SHP77 (cell line): ENCODE data around the gene PABPC4L.

Experiments used
- DNase-seq, 2 experiments: peaks; one replicate each; lab custom pipeline; 2025; lab: John Stamatoyannopoulos, UW

Gene PABPC4L

DNA sequence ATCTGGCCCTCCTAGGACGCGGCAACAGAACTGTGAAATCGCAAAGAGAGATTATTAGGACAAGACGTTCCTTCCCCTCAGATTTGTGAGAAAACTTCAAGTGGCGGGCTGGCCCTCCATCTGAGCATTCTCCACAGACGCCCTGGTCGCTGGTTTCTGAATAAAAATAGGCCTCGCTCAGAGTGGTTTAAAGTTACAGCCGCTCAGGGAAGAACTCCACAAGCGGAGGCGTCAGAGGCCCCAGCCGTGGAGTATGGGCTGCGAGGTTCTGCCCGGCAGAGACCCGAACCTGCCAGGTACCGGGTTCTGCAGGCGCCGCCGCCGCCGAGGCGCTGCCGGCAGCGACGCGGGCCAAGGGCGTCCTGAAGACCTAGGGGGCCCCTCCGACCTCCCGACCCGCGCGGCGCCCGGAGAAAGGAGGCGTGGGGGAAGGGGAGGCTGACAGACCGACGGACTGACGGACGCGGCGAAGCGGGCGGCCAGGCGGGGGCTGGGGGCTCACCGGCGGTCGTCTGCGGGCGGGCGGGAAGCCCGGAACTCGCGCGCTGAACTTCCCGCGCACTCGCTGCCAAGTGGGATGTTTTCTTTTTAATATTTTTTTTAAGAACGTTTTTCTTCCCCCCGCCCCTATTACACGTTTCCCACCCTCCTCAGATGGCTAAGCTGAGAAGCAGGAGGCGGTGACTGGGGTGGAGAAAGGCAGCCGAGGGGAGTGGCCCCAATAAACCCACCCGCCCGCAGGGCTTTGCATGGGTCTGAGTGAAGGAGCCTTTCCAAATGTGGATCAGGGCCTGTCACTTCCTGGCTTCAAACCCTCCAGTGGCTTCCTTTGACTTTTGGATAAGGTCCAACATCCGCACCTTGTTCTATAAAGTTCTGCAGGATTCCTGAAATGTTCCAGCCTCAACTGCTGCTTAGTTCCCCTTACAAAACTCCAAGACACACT lies at the start of gene PABPC4L:
PABPC4L (minus strand) TSS at position 574 of the 946 bp plus-strand sequence. CDS start 770 bp downstream, outside the sequence.
- DNase-seq: no peak

DNA sequence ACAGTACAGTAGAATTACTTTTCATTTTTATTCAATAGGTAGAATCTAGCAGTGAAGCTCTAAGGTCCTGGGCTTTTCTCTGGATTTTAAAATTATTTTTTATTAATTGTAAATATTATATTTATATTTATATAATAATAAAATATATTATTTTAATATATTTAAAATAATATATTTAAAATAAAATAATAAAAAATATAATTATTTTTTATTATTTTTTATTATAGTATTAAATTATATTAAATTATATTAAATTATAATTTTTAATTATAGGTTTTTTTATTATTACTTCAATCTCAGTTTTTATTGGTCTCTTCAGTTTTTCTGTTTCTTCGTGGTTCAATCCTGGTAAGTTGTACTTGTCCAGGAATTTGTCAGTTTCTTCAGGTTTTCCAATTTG lies 49.7 kb upstream of the PABPC4L start:
- no peak for DNase-seq

DNA sequence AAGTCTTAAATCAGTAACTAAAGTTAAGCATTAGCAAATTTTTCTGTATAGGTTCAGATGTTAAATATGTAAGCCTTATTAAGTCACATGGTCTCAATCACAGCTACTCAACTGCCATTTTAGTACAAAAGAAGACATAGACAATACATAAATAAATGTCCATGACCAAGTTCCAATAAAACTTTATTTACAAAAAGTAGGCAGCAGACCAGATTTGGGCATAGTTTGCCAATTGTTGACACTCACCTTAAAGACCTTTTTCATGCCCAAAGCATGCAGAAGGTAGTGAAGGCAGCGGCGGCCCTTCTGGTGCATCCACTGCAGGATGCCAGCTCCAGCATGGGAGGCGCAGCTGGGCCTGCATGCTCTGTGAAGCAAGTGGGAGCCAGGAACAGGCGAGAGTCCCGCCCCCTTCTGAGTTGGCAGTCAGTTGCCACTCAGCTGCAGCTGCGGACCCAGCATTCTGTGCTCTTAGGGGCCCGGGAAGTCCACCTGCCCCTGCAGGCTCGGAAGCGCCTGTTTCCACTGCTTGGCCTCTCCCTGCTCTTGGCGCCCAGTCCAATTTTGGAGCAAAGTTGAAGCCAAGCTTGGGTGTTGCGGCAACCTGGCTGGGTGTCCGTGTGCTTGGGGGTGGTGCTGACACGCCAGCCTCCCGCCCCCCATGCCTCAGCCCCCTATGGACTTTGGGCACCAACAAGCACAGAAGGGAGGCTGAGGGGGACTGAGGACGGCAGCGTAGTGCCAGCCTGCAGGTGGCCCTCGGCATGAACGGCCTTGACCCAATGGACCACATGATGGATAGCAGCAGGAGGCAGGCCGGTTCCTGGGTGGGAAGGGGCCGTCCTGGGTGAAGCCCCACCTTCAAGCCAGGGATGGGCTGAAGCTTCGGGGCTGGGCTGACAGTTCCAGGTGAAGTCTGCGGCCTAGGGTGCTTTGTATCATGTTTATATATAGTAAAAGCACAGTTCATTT lies 42.4 kb upstream of the PABPC4L start:
- DNase-seq: no peak

GRCh38 chr4:134219043-134219442 lies 17.5 kb upstream of the PABPC4L start:
- DNase-seq: no peak

DNA sequence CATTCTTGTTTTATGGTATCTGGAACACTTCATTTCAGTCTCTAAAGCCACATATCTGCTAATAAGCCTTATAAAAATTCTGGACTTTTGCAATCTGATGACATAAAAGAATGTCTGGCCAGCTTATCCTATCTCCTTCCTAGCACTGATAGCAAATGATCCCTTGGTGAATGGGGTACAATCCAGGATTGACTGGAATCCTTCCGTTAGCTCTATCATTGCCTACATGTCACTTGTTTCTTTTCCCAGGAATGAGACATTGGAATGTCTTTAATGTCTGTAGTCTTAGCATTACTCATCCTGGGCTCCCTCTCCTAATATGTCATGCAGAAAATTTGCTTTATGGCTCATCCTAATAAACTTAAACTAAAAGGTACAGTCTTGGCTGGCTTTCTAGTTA lies 14.8 kb upstream of the PABPC4L start:
- DNase-seq: no peak

DNA sequence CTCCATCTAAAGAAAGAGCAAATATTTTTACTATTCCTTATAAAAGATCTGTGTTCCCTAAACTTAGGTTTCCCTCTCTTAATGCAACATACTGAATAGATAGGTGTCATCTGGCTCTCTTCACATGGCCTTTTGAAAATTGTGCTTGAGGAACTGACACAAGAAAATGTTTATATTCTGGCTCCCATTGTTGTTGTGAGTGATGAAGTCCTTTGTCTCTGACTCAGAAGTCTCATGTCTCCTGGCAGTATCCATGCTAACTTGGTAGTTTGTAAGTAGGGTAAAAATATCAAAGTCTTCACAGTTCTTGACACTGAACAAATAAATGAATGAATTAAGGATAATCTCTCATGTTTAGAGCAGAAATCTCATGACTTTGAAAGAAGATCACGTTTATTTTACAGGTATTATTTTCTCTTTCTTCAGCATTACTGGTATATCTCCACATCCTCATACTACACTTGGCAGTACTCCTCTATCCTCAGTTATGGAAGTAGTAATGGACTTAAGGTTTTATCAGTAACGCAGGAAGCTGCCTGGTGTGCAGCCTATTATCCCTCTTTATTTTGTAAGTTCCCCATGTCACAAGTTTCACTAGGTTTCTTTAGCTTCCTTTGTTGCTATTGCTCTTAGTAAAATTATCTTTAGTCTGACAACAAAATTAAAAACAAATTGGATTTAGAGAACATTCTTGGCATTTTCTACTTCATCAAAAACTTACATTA lies 14.2 kb upstream of the PABPC4L start:
- DNase-seq: no peak

DNA sequence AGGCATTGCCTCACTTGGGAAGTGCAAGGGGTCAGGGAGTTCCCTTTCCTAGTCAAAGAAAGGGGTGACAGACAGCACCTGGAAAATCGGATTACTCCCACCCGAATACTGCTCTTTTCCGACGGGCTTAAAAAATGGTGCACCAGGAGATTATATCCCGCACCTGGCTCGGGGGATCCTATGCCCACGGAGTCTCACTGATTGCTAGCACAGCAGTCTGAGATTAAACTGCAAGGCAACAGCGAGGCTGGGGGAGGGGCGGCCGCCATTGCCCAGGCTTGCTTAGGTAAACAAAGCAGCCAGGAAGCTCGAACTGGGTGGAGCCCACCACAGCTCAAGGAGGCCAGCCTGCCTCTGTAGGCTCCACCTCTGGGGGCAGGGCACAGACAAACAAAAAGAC lies 6.4 kb upstream of the PABPC4L start:
- DNase-seq: peak in 1 of 2 experiments; percentile 0

DNA sequence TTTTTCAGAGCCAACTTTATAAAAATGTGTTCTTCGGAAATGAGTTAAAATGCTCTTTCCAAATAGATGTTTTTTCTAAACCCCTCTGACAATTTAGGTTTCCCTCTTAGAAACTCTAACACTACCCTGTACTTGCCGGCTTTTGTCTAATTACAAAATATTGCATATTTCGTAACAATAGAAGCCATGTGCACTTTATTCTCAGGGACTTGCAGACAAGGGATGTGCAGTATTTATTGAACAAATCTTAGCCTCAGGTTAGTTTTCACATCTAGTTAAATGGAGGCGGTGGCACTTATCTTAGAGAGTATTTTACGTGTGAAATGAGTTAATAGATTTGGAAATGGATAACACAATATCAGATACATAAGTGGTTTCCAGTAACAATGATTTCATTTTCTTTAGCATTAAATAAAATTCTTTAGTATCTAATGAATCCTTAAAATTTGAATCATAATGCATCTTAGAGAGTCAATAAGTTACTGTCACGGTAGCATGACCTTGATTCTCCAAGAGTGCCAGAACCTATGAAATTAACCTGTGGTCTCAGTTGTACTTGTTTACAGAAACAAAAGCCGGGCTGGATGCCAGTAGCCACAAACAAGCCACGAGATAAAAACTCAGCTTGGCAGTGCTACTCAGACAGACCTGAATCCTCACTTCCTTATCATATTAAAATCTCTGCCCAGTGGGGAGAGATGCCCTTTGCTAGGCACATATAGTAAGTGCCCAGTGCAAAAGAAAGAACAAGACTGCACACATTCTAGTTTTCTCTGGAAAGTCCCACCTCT lies 772 bp upstream of the PABPC4L start:
- no peak for DNase-seq

- no peak for DNase-seq
Observed at GRCh38 chr4:134200811-134201215, 776 bp downstream of the PABPC4L start.

- DNase-seq: no peak
Observed at GRCh38 chr4:134189949-134190348, 11.6 kb downstream of the PABPC4L start.

GRCh38 chr4:134189480-134189879 lies 12.1 kb downstream of the PABPC4L start:
- DNase-seq: no peak

DNA sequence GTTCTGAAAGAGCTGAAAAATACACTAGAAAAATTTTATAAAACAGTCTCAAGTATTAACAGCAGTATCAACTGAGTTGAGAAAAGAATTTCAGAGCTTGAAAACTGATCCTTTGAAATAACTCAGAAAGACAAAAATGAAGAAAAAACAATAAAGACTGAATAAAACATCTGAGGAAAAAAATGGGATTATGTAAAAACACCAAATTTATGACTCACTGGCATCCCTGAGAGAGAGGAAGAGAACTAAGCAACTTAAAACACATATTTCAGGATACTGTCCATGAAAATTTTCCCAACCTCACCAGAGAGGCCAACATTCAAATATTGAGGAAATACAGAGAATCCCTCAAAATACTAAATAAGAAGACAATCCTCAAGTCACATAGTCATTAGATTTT lies 22.9 kb downstream of the PABPC4L start:
- no peak for DNase-seq

GRCh38 chr4:134174271-134174670 lies 27.3 kb downstream of the PABPC4L start:
- no peak for DNase-seq

DNA sequence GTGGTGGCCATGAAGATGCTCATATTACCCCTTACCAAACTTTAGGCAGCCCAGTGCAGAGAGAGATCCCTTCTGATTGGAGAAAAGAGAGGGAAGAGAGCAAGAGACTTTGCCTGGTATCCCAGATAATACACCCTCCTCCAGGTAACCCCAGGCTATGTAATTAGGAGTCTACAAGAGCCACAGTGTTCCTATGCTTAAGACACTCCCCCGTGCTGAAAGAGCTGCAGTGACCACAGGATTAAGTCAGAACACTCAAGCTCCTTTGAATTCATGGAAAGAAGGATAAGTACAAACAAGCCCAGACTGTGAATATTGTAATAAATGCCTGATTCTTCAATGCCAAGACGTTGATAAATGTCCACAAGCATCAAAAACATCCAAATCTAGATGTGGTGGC lies 41.4 kb downstream of the PABPC4L start:
- no peak for DNase-seq

- DNase-seq: no peak
Observed at GRCh38 chr4:134154097-134154496, 47.5 kb downstream of the PABPC4L start.

- DNase-seq: no peak
Observed at GRCh38 chr4:134147941-134148340, 53.6 kb downstream of the PABPC4L start.
